Measurements from ENCODE around the gene FGF21.

GRCh38 chr19:48715681-48716171, 39.6 kb upstream of the FGF21 start:
- TF ChIP-seq, protein P1, sequence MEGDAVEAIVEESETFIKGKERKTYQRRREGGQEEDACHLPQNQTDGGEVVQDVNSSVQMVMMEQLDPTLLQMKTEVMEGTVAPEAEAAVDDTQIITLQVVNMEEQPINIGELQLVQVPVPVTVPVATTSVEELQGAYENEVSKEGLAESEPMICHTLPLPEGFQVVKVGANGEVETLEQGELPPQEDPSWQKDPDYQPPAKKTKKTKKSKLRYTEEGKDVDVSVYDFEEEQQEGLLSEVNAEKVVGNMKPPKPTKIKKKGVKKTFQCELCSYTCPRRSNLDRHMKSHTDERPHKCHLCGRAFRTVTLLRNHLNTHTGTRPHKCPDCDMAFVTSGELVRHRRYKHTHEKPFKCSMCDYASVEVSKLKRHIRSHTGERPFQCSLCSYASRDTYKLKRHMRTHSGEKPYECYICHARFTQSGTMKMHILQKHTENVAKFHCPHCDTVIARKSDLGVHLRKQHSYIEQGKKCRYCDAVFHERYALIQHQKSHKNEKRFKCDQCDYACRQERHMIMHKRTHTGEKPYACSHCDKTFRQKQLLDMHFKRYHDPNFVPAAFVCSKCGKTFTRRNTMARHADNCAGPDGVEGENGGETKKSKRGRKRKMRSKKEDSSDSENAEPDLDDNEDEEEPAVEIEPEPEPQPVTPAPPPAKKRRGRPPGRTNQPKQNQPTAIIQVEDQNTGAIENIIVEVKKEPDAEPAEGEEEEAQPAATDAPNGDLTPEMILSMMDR (IDR thresholded peaks at IDR 0.05): no peak
- TF ChIP-seq POLR2A (IDR thresholded peaks at IDR 0.05): no peak
